ENCODE results near the gene ZNF69. TPM values are rescaled to one million over a fixed set of nuclear protein-coding genes. Genes with fewer than 3 reads are reported as not detected.
A peak's percentile ranks its signal among the peaks of the same experiment; 100 is the strongest.
"Not testable (repeated sequence)": the region's sequence is repeated elsewhere in the genome, so short reads cannot be mapped to it uniquely, and the experiment has no call there.

Gene ZNF69
- total RNA-seq, 1 donor from 2014 or later = 25.5 TPM

DNA sequence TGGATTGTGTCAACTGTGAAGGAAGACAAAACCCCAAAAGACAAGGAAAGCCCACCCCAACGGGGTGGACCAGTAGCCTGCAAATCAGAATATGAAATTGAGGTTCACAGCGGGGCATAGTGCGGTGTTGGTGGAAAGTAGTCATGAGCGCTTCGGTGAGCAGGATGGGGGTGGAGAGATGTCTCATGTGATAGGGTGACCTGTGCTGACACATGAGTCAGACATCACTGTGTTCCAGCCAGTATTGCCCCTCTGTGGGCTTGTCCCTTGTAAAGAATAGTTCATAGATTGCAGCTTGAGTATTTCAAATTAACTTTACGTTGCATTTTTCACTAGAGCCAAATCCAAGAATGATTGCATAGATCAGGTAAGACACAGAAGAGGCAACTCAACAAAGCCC lies 7.3 kb downstream of the ZNF69 start:
- no peak for DNase-seq (ENCODE audit: low spot score)

DNA sequence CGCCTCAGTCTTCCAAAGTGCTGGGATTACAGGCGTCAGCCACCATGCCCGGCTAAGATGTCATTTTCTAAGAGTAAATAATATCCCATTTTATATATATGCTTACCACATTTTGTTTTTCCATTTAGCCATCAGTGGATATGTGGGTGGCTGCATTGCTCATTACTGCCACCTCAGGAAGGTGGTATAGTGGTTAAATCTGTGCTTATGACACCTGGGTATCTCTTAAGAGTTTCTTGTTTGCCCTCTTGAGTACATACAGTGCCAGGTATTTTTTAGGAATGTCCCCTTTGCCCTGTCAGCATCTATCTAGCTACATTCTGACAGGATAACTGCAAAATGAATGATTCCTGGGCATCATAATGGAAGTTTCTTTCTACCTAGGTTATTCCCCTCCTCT lies 14.6 kb downstream of the ZNF69 start:
- DNase-seq (ENCODE audit: low spot score) = no peak

DNA sequence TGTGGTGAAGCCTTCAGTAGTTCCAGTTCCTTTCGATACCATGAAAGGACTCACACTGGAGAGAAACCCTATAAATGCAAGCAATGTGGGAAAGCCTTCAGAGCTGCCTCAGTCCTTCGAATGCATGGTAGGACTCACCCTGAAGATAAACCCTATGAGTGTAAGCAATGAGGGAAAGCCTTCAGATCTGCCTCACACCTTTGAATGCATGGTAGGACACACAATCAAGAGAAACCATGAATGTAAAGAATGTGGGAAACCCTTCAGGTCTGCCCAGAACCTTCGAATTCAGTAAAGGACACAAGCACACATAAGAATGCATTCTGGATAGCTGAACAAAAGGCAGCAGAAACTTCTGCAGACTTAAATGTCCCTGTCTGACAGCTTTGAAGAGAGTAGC lies 18.3 kb downstream of the ZNF69 start:
- no peak for DNase-seq (ENCODE audit: low spot score)

DNA sequence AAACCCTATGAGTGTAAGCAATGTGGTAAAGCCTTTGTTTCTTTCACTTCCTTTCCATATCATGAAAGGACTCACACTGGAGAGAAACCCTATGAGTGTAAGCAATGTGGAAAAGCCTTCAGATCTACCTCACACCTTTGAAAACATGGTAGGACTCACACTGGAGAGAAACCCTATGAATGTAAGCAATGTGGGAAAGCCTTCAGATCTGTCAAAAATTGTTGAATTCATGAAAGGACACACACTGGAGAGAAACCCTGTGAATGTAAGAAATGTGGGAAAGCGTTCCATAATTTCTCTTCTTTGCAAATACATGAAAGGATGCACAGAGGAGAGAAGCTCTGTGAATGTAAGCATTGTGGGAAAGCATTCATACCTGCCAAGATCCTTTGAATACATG lies 24.4 kb downstream of the ZNF69 start:
- DNase-seq (ENCODE audit: low spot score) = not testable (repeated sequence)

DNA sequence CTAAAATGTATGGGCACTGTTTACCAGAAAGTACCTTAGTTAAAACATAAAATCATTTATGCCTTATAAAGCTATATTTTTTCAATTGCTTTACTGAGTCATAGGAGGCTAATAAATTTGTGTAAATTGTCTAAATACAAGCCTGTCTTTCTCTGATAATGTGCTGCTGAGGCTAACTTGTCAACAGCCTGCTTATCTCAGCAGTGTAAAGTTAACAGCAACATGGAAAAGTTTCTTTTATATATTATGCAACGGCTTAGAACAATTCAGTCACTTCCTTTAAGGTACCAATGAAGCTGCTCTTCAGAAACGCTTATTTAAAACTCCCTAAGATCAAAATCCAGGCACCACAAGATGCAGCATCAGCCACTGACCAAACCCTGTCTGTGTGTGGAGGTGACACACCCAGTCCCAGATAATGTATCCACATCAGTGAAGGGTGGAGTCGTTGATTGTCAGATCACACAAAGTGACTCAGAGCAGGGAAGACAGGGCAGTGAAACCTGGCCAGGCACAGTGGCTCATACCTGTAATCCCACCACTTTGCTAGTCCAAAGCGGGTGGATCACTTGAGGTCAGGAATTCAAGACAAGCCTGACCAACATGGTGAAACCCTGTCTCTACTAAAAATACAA lies 27.0 kb downstream of the ZNF69 start:
- not testable (repeated sequence) for DNase-seq (ENCODE audit: low spot score)

DNA sequence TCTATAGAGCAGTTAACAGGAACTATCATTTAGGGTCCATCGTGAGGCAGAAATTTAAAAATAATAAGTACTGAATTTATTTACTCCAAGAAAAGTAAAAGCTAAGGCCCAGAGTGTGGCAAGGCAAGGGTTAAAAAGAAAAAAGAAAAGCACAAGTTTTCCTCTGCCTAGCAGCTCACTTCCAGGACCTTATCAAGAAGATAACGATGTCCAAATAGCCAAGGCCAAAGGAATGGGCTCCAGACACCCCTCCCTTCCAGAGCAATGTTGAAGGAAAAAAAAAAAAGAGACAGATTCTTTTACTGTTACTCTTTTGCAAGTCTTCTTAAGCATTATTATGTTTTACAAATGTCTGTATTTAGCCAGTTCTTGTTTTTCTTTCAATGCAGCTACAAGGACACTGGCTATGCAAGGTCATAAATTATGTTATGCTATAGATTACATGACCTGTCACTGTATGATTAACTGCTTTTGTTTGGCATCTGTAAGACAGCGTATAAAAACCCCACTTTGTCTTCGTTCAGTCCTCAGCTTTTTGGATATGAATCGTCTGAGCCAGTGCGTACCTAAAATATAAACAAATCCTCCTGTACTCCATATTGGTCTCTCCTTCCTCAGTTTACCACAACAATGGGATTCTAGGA lies 34.4 kb downstream of the ZNF69 start:
- DNase-seq (ENCODE audit: low spot score) = no peak

DNA sequence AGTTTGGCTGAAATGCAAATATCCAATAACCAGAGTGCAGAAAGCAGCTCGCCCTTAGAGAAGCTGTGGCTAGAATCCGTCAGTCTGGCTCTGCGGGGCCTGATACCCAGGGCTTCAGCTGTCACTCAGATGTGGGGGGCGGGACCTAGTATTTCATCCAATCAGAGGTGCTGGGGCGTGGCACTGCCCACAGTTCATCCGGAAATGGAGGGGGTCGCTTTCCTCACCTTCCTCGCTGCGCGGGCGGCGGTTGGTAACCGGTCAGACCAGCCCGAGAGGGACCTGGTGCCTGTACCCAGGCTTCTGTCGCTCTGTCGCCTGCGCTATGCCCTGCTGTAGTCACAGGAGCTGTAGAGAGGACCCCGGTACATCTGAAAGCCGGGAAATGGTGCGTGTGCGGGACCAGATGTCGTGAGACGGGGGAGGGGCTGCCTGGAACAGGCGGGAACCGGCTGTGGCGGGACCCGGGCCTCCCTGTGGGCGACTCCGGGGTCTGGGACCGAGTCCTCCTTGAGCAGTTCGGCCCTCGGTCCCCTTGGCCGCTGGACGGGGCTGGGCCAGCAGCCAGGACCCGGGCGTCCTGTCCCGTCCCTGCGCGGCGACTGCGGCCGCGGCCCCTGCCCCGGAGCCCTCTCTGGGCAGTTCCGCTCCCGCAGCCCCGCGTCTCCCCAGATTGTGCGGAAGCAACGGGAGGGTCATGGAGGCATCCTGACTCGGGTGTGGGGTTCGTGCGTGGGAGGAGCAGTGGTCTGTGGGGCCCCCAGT lies 37.5 kb downstream of the ZNF69 start, which contains the start of gene ZNF700:
TSS of gene ZNF700 (plus strand) at position 222 of the 765 bp plus-strand sequence. CDS start at position 326, 104 bp downstream.
- peak; percentile 97 for DNase-seq (ENCODE audit: low spot score)

DNA sequence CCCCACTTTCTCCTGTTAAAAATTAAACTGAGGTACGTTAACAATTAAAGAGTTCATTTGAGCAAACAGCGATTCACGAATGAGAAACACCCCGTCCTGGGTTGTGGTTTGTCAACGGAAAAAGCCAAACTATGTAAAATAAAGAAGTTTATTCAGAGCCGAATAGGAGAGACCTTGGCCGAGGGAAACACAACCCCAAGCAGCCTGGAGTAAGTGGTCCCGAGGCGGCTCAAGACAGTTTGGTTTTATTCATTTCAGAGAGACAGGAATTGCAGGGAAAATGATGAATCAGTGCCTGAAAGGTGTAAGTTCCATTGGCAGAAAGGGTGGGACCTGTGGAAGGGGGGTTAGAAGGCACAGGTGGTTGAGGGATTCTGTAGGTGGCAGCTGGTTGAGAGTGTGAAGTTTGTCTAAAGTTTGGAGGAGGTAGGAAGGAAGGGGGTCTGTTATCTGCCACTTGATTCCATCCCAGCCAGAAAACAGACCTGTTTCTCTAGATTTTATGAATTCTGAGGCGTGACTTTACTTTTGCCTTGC lies 38.1 kb downstream of the ZNF69 start:
- not testable (repeated sequence) for DNase-seq (ENCODE audit: low spot score)

DNA sequence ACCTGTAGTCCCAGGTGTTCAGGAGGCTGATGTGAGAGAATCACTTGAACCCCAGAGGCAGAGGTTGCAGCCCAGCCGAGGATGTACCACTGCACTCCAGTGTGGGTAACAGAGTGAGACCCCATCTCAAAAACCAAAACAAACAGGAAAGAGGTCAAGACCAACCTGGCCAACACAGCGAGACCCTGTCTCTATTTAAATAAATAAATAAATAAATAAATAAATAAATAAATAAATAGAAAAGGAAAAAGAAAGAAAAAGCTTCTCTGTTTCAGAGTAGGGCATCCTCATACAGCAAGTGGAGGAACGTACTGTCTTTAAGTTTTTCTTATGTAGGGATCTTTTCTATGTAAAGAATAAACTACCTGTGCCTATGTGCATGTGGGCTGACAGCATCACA lies 39.6 kb downstream of the ZNF69 start:
- no peak for DNase-seq (ENCODE audit: low spot score)

DNA sequence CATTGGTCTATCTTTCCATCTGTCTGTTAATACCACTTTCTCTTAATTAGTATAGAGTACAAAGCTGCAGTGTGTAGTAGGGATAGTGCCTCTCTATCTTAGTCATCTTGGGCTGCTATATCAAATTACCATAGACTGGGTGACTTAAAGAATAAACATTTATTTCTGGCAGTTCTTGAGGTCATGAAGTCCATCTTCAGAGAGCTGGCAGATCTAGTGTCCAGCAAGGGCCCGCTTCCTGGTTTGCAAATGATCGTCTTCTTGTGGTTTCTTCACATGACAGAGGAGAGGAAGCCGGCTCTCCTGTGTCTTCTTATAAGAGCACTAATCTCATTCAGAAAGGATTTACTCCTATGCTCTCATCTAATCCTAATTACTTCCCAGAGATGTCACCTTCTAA lies 43.5 kb downstream of the ZNF69 start:
- no peak for DNase-seq (ENCODE audit: low spot score)

DNA sequence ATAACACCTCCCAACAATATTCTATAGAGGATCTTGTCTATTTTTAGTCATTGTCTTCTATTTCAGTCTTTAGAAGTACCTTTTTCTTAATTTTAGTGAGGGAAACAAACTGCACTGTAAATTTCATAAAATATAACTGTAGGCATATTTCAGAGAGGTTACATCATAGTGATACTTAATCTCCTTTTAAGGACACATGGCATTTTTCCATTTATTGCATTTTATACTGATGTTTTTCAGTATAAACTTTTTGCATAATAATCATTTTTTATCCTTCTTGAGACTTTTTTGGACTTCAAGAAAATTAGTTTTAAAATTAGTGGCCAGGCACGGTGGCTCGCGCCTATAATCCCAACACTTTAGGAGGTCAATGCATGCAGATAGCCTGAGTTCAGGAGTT lies 43.9 kb downstream of the ZNF69 start:
- no peak for DNase-seq (ENCODE audit: low spot score)

DNA sequence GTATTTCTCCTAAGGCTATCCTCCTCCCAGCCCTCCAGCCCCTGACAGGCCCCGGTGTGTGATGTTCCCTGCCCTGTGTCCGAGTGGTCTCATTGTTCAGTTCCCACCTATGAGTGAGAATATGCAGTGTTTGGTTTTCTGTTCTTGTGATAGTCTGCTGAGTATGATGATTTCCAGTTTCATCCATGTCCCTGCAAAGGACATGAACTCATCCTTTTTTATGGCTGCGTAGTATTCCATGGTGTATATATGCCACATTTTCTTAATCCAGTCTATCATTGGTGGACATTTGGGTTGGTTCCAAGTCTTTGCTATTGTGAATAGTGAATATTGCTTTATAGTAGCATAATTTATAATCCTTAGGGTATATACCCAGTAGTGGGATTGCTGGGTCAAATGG lies 48.2 kb downstream of the ZNF69 start:
- DNase-seq (ENCODE audit: low spot score) = not testable (repeated sequence)

DNA sequence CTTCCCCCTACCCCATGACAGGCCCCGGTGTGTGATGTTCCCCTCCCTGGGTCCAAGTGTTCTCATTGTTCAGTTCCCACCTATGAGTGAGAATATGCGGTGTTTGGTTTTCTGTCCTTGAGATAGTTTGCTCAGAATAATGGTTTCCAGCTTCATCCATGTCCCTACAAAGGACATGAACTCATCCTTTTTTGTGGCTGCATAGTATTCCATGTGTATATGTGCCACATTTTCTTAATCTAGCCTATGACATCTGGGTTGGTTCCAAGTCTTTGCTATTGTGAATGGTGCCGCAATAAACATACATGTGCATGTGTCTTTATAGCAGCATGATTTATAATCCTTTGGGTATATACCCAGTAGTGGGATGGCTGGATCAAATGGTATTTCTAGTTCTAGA lies 50.8 kb downstream of the ZNF69 start:
- not testable (repeated sequence) for DNase-seq (ENCODE audit: low spot score)

DNA sequence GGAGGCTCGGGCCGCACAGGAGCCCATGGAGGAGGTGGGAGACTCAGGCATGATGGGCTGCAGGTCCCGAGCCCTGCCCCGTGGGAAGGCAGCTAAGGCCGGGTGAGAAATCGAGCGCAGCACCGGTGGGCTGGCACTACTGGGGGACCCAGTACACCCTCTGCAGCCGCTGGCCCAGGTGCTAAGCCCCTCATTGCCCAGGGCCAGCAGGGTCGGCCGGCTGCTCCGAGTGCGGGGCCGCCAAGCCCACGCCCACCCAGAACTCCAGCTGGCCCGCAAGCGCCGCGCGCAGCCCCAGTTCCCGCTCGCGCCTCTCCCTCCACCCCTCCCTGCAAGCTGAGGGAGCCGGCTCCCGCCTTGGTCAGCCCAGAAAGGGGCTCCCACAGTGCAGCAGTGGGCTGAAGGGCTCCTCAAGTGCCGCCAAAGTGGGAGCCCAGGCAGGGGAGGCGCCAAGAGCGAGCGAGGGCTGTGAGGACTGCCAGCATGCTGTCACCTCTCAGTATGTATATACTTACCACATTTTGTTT lies 53.8 kb downstream of the ZNF69 start:
- not testable (repeated sequence) for DNase-seq (ENCODE audit: low spot score)

DNA sequence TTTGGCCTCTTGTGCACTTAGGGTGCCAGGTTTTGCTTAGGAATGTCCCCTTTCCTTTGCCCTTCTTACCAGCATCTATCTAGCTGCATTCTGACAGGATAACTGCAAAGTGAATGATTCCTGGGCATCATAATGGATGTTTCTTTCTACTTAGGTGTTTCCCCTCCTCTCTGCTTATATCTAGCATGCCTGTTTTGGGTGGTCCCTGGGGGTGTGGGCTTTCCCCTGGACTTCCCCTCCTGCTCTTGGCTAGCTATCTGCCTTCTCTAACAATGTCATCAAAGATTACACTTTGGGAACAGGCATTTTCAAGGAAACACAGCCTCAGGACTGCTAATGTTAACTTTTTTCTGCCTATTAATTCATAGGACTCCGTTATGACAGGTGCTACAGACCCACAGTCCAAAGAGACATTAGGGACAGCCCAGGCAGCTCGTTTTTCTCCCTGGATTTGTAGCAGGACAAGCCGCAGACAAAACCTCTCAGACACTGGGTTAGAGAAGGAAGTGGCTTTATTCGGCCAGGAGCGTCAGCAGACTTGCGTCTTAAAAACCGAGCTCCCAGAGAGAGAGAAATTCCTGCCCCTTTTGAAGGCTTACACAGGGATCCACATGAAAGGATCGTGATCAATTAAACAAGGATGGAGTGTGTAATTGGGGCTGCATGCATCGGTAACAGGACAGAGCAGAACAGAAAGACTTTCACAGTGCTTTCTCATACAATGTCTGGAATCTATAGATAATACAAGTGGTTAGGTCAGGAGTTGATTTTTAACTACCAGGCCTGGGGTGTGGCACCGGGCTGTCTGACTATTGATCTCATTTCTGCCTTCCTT lies 54.6 kb downstream of the ZNF69 start:
- DNase-seq (ENCODE audit: low spot score) = no peak

DNA sequence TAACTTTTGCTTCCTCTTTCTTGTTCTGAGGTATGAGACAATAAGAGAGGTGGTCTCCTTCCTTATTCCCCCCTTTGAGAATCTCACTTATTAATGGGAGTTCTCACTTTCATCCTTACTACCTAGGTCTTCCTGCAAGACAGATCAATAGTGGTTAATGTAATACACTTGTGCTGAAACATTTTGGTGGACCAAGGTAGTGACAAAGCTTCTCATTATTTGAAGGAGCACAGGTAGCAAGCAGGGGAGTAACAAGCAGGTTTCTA lies 55.2 kb downstream of the ZNF69 start:
- no peak for DNase-seq (ENCODE audit: low spot score)

DNA sequence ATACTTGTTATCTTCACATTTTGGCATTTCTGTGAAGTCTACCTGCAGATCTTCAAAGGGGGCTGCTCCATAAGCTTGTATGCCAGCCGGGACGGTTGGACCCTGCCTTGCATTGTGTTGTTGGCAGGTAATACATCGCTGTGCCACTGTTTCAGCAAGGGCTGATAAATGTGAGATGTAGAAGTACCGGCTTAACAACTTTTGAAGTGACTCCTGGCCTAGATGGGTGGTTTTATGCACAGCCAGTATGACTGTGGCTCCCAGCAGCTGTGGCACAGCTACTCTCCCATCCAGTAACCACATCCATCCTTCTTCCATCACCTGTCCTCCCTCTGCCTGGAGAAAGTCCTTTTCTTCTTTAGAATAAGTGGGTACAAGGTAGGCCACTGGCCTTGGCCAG lies 57.1 kb downstream of the ZNF69 start:
- DNase-seq (ENCODE audit: low spot score) = no peak

DNA sequence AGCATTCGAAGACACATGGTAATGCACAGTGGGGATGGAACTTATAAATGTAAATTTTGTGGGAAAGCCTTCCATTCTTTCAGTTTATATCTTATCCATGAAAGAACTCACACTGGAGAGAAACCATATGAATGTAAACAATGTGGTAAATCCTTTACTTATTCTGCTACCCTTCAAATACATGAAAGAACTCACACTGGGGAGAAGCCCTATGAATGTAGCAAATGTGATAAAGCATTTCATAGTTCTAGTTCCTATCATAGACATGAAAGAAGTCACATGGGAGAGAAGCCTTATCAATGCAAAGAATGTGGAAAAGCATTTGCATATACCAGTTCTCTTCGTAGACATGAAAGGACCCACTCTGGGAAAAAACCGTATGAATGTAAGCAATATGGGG lies 61.1 kb downstream of the ZNF69 start:
- DNase-seq (ENCODE audit: low spot score) = no peak

DNA sequence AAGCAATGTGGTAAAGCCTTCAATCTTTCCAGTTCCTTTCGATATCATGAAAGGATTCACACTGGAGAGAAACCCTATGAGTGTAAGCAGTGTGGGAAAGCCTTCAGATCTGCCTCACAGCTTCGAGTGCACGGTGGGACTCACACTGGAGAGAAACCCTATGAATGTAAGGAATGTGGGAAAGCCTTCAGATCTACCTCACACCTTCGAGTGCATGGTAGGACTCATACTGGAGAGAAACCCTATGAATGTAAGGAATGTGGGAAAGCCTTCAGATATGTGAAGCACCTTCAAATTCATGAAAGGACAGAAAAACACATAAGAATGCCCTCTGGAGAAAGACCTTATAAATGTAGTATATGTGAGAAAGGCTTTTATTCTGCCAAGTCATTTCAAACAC lies 61.6 kb downstream of the ZNF69 start:
- no peak for DNase-seq (ENCODE audit: low spot score)

DNA sequence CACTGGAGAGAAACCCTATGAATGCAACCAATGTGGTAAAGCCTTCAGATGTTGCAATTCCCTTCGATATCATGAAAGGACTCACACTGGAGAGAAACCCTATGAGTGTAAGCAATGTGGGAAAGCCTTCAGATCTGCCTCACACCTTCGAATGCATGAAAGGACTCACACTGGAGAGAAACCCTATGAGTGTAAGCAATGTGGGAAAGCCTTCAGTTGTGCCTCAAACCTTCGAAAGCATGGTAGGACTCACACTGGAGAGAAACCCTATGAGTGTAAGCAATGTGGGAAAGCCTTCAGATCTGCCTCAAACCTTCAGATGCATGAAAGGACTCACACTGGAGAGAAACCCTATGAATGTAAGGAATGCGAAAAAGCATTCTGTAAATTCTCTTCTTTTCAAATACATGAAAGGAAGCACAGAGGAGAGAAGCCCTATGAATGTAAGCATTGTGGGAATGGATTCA lies 62.1 kb downstream of the ZNF69 start:
- DNase-seq (ENCODE audit: low spot score) = not testable (repeated sequence)

DNA sequence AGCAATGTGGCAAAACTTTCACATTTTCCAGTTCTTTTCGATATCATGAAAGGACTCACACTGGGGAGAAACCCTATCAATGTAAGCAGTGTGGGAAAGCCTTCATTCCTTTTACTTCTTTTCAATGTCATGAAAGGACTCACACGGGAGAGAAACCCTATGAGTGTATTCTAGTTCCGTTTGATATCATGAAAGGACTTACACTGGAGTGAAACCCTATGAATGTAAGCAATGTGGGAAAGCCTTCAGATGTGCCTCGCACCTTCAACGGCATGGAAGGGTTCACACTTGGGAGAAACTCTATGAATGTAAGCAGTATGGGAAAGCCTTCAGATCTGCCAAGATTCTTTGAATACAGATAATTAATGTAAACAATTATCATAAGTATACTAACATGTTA lies 62.7 kb downstream of the ZNF69 start:
- DNase-seq (ENCODE audit: low spot score) = no peak

Data from mucosa of gallbladder (tissue), 1 donor.